ENCODE measurements around the gene IL19.
"Not testable (repeated sequence)": the region's sequence is repeated elsewhere in the genome, so short reads cannot be mapped to it uniquely, and the experiment has no call there.

GRCh38 chr1:206778911-206779310 lies 8.3 kb downstream of the IL19 start:
- not testable (repeated sequence) for TF ChIP-seq CTCF, POLR2A (IDR thresholded peaks at IDR 0.05)

Measured in Peyer's patch (tissue), 4 donors.